Thyroid gland (tissue), 4 donors: ENCODE measurements around the gene IMPG2. TPM values are rescaled to one million over a fixed set of nuclear protein-coding genes. Genes with fewer than 3 reads are reported as not detected.

Experiments used
- total RNA-seq, 4 donors: library from RNA; depleted of rRNA; stranded (reverse); fragments of >200 nt; gene quantifications; one replicate each; pipeline ENCODE4 v1.2.3, GENCODE V29; 2016

Gene IMPG2
- total RNA-seq, 4 donors from 2014 or later, result 0.24 to 0.58 (median 0.30) TPM

Other genes with a start within 250 kb of the IMPG2 start
- 10 to 100 TPM; 30.2 to 42.9 (median 31.5) TPM for gene SENP7, start 192.6 kb upstream of the IMPG2 start, total RNA-seq
- 10 to 100 TPM; 11.7 to 22.2 (median 18.6) TPM for gene TRMT10C, start 241.3 kb upstream of the IMPG2 start, total RNA-seq